ENCODE results near the gene DRAM2.

Gene DRAM2

DNA sequence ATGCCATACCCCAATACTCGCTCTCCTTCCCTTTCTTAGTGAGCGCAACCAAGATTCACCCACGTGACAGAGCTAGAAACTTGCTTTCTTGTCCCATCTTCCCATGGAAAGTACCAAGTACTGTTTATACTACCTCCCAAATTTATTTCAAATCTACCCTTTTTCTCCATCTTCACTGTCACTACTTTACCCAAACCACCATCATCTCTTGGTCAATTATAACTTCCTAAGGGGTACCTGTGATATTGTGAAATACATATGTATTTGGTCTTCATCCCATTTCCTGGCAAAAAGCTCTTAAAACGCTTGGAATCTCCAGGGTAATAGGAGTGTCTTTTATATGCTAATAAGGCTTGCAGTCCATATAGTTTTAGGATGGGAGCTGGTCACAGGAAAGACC is 8.2 kb downstream of the DRAM2 start:
- TF ChIP-seq, protein P1, sequence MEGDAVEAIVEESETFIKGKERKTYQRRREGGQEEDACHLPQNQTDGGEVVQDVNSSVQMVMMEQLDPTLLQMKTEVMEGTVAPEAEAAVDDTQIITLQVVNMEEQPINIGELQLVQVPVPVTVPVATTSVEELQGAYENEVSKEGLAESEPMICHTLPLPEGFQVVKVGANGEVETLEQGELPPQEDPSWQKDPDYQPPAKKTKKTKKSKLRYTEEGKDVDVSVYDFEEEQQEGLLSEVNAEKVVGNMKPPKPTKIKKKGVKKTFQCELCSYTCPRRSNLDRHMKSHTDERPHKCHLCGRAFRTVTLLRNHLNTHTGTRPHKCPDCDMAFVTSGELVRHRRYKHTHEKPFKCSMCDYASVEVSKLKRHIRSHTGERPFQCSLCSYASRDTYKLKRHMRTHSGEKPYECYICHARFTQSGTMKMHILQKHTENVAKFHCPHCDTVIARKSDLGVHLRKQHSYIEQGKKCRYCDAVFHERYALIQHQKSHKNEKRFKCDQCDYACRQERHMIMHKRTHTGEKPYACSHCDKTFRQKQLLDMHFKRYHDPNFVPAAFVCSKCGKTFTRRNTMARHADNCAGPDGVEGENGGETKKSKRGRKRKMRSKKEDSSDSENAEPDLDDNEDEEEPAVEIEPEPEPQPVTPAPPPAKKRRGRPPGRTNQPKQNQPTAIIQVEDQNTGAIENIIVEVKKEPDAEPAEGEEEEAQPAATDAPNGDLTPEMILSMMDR (conservative IDR thresholded peaks at IDR 0.05; ENCODE audit: low read length) = no peak
- DNase-seq (ENCODE audit: low read depth) = no peak
- H3K4me3 ChIP-seq (ENCODE audit: low read length) = no peak overlapping the region

DNA sequence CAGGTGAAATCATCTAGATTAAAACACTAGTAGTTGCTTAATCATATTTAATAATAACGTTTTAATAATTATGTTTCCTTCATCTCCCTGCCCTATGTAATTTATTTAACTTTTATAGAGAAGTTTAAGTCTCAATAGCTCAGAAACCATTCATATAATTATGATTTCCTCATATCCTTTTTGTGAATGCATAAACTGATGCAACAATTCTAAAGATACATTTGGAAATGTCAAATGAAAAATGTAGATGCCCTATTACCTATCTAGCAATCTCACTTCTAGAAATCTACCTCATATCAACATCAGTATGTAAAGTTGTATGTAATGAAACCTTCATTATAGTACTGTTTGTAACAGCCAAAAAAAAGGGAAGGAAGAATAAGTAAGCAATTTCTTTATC is 10.5 kb downstream of the DRAM2 start:
- H3K4me3 ChIP-seq (ENCODE audit: low read length) = no peak overlapping the region
- TF ChIP-seq, protein P1 (conservative IDR thresholded peaks at IDR 0.05; ENCODE audit: low read length) = no peak
- no peak for DNase-seq (ENCODE audit: low read depth)

DNA sequence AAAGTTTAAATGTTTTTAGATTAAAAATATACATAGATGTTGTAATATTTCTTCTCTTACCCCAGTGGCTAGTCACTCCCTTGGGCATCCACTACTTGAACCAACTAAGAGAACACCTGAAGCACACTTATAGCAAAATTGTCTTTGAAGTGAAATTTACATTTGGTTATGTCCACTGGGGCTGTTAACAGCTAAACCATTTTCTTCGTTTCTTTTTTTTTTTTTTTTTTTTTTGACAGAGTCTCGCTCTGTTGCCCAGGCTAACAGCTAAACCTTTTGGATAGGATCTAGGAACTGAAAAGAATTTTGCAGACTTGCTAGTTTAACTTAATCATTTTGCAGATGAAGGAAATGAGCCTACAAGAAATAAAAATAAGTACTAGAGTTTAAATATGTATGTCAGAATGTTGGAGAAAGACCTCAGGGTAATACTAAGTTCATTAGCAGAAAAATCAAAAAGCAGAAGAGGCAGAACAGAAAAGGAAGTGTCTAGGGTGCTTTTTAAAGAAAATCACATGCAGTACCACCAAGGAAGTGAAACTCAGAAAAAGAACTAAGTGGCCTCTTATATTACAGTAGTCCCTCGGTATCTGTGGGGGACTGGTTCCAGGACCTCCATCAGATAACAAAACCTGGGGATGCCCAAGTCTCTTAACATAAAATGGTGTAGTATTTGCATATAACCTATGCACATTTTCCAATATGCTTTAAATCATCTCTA is 11.8 kb downstream of the DRAM2 start:
- H3K4me3 ChIP-seq (ENCODE audit: low read length) = no peak overlapping the region

DNA sequence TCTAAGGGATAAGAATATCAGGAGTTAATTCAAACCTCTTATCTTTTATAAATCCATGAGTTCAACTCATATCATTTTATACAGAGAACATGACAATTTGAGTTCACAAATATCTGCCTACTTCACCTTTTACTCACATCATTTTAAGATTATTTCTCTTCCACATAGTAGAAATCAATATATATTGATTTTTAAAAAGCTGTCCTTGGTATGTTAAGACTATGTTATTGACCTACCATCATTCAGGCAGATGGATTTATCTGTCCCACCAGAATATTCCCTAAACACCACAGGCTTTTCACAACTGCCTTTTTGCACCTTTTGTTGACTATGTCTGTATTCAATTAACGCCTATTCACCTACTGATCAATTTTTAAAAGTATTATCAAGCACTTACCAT is 13.5 kb downstream of the DRAM2 start:
- no peak overlapping the region for H3K4me3 ChIP-seq (ENCODE audit: low read length)
- TF ChIP-seq, protein P1 (conservative IDR thresholded peaks at IDR 0.05; ENCODE audit: low read length) = no peak
- DNase-seq (ENCODE audit: low read depth) = no peak

More for the DNA sequence above, 11.8 kb downstream of the DRAM2 start:
- TF ChIP-seq, protein P1 (conservative IDR thresholded peaks at IDR 0.05; ENCODE audit: low read length) = no peak
- DNase-seq (ENCODE audit: low read depth) = no peak

DNA sequence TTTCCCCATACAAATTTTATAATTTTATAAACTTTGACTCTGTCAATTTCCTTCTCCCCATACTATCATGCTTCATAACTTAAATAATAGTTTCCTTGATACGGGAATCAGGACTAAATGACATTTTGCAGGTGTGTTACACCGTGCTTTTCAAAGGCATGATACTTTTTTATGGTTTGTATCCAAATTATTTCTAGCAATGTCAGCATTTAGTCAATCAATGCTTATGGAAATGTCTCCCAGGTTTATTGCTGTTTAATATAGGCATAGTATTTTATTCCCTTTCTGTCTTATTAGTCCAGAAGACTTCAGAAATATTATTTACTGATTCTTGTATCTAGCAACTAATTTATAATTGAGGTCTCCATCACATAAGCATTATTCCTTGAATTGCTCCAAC is 23.4 kb downstream of the DRAM2 start:
- DNase-seq (ENCODE audit: low read depth) = no peak
- H3K4me3 ChIP-seq (ENCODE audit: low read length) = no peak overlapping the region
- TF ChIP-seq, protein P1 (conservative IDR thresholded peaks at IDR 0.05; ENCODE audit: low read length) = no peak

DNA sequence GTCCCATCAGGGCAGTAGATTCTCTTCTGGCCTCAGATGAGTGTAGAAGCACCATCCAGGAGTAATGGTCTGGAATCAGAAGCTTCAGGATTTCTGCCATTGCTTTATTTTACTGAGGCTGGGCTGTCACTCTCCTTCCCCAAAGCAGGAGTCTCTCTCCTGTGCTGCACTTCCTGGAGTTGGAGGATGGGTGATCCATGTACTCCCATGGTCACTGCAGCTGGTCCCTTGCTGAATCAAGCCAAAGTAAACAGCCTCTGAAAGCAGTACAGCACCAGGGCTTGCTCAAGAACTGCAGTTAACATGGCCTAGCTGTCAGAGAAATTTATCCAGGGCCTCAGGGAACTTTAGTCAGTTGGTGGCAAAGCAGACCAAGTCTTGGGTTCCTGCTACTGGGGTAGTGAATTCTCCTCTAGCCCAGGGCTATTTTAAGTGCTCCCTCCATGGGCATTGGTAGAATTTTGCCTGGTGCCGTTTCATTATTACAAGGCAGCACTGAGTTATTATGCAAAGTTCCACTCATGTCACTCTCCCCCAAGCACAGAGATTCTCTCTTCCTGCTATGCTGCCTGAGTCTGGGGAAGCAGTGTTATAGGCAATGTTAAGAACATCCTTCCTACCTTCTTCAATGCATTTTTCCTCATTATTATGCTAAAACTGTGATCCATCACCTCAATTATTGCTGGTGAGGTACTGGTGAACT is 29.5 kb downstream of the DRAM2 start:
- DNase-seq (ENCODE audit: low read depth) = peak; percentile 6
- TF ChIP-seq, protein P1 (conservative IDR thresholded peaks at IDR 0.05; ENCODE audit: low read length) = no peak

DNA sequence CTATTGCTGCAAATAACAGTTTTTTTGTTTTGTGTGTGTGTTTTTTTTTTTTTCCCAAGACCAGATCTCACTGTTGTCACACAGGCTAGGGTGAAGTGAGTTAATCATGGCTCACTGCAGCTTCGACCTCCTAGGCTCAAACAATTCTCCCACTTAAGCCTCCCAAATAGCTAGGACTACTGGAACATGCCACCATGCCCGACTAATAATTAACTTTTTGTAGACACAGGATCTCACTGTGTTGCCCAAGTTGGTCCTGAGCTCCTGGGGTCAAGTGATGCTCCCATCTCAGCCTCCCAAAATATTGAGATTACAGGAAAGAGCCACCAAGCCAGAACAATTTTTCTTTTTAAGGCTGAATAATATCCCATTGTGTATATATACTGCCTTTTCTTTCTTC is 34.9 kb downstream of the DRAM2 start:
- no peak overlapping the region for H3K4me3 ChIP-seq (ENCODE audit: low read length)
- no peak for DNase-seq (ENCODE audit: low read depth)
- TF ChIP-seq, protein P1 (conservative IDR thresholded peaks at IDR 0.05; ENCODE audit: low read length) = no peak

More for the DNA sequence above, 29.5 kb downstream of the DRAM2 start:
- no peak overlapping the region for H3K4me3 ChIP-seq (ENCODE audit: low read length)
